Femur (tissue), 1 donor: Measurements from ENCODE around the gene LHPP.

Source experiments
- DNase-seq: peaks from one replicate; pipeline ENCODE4 v3.0.0-alpha.2; 2017

LHPP gene

DNA sequence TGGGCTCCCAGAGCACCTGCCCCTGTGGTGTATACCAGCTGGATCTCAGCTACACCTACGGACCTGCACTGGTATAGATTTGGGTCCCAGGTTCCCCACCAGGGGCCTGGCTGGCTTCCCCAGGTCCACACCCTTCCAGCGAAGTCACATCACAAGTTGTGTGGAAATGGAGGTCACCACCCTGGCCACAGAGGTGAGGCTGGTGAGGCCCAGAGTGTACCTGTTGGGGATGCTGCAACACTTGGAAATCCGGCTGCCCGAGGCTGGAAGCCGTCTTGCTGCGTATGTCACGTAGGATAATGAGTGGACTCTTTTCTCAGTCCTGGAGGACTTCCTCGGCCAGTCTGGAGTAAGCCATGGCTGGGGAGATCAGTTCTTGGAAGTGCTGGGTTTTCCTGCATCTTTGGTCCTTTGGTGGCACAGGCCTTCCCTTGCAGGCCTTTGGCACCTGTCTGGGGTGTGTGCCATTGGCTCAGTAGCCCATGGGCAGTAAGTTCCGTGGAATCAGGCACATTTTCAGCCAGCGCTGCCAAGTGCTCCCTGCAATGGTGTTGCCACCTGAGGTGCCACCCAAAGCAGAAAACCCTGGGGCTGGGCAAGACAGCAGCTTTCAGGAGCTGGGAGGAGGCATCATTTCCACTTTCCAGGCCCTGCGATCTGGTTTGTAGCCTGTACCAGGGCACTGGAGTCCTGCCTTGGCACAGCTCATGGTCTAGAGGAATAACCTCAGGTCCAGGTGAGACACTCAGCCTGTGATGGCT, 97.9 kb downstream of the LHPP start:
- DNase-seq, result no peak

GRCh38 chr10:124560377-124561105, 98.9 kb downstream of the LHPP start:
- DNase-seq, result peak; percentile 83

GRCh38 chr10:124561206-124561605, 99.6 kb downstream of the LHPP start:
- peak; percentile 20 for DNase-seq

DNA sequence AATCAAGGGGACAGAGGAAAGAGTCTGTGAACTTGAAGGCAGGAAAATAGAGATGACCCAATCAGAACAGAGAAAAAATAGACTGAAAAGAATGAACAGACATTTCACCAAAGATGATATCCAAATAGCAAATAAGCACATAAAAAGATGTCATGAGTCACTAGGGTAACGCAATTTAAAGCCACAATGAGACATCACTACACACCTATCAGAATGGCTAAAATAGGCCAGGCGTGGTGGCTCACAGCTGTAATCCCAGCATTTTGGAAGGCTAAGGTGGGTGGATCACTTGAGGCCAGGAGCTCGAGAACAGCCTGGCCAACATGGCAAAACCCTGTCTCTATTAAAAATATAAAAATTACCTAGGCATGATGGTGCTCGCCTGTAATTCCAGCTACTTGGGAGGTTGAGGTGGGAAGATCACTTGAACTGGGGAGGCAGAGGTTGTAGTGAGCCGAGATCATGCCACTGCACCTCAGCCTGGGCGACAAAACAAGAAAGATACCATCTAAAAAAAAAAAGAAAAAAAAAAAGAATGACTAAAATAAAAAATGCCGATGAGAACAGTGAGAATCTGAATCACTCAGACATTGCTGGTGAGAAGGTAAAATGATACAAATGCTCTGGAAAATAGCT, 100.9 kb downstream of the LHPP start:
- DNase-seq, result no peak

DNA sequence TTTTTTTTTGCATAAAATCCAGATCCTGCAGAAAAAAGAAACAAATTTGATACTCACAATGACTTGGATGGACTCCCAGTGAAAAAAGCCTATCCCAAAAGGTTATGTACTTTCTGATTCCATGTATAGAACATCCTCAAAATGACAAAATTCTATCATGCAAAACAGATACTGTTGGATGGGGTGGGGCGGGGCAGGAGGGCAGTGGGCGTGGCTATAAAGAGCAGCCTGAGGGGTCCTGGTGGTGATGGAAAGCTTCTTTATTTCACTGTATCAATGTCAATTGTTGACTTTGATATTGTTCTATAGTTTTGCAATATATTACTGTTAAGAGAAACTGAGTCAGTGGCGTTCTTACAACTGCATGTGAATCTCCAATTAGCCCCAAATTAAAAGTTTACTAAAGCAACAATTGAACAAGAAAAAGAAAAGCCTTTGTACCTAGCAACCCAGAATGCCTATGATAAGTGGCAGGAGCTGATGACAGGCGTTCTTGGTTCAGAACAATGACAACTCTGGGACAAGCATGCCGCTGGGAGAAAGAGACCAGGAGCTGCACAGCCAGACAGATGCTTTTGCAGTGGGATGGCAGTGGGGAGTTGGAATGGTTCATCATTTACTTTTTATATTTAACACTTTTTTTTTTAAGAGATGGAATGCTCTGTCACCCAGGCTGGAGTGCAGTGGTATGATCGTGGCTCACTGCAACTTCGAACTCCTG, 101.9 kb downstream of the LHPP start:
- DNase-seq, result peak; percentile 4

DNA sequence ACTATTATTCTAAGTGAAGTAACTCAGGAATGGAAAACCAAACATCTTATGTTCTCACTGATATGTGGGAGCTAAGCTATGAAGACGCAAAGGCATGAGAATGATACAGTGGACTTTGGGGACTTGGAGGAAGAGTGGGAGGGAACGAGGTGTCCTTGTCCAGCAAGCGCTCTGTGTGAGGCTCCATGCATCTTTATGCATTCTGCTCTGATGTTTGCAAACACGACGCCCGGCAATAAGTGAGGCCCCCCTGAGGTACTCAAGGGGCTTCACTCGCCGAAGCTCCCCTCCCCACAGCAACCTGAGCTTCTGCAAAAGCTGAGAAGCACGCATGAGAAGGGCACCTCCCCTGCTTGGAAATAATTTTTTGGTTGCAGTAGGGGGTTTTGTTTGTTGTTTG, 103.3 kb downstream of the LHPP start:
- DNase-seq, result no peak

DNA sequence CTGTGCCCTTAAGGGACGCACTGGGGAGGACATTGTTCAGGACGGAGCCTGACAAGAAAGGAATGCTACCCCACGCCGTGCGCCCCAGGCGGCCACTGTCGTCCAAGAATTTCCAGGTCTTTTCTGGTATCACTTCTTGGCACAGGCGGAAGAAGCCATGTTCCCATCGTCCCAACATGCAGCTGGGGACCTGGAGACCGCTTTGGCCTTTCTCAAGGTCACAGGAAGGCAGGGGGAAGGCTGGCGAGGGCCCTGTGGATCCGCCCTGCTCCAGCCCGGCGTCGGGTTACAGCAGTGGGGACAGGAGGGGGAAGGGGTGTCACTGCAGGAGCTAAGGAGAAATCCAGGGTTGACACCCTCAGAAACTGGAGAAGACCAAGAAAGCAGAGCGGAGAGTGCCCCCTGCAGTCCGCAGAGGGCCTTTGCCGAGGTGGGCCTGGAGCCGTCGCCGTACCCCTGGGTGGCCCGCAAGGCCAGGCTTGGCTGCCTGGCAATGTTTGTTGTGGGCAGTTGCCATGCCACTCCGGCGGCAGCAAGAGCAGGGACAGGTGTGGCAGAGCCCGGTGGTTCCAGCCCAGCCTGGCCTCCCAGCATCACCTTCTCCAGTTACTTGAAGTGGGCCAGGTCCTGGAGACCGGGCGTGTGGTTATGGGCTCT, 104.1 kb downstream of the LHPP start:
- peak; percentile 84 for DNase-seq

DNA sequence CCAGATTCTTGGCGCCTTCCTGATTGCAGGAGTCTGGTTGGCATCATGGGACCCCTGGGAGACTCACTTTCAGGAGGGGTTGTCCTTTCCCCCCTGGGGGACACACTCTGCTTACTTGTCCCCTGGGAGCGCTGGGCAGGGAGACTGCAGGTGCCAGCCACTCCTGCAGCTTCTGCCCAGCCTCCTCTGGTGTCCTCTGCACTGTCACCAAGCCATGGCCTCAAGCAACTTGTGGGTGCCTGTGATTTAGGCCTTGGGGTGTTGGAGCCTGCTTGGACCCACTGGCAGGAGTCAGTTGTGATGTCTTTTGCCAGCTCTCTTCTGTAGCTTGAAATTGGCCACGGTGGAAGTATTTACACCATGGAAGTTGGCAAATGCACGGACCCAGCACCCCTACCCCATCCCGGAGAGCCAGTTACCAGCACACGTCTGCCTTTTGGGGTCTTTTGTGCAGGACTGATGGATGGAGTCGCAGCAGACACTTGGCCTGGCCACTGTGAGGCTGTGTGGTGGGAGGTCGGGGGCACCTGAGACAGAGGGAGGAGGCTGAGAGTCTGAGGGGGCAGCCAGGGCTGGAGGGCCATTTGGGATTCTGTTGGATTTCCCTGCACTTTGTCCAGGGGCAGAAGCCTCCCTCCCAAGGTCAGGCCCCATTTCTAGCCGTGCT, 104.7 kb downstream of the LHPP start:
- no peak for DNase-seq

DNA sequence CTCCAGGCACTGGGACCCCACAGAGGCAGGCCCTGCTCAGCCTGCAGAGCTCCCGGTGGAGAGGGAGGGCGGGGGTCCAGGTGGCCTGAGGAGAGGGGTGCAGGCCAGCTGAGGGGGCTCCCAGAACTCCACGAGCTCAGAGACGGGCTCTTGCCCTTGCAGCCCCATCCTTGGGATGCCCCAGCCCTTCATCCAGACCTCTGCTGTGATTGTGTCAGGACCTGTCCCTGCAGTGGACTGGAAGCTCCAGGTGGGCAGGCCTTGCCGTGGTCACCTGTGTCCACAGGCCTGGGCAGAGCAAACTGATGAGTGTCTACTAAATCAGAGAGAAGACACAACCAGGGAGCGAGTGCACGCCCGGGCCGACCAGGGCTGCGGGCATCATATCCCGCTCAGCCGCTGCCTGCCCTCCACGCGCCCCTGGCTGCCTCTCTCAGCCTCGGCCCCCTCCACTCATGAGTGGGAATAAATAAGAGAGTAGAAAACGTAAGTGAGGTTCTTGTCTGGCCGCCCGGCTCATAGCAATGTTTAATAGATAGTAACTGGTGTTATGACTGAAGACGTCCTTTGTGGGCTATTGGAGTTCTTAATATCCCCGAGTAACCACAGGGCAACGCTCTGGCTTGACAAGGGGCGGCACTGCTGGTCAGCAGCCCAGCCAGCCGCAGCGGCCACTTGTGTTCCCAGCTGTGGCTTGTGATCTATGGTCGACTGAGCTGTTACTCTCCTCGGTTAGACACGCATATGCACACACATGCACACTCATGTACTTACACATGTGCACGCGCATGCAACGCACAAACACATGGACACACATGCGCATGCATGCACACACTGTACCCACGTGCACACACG, 105.6 kb downstream of the LHPP start:
- DNase-seq, result no peak

DNA sequence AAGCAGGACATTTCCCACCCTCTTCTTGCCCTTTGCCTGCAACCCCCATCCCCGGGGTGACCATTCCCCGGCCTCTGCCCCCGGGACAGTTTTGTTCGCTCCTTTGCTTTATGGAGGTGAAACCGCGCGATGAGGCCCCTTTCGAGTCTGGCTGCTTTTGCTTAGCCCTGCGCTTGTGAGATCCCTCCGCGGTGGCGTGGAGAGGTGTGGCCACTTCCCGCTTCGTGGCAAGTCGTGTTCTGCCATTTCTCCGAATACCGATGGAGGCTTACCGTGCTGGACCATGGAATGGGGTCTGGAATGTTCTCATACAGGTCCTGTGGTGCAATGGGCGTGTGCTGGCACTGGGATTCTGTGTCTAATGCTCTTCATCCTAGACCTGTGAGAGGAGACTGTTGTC, 106.7 kb downstream of the LHPP start:
- no peak for DNase-seq

DNA sequence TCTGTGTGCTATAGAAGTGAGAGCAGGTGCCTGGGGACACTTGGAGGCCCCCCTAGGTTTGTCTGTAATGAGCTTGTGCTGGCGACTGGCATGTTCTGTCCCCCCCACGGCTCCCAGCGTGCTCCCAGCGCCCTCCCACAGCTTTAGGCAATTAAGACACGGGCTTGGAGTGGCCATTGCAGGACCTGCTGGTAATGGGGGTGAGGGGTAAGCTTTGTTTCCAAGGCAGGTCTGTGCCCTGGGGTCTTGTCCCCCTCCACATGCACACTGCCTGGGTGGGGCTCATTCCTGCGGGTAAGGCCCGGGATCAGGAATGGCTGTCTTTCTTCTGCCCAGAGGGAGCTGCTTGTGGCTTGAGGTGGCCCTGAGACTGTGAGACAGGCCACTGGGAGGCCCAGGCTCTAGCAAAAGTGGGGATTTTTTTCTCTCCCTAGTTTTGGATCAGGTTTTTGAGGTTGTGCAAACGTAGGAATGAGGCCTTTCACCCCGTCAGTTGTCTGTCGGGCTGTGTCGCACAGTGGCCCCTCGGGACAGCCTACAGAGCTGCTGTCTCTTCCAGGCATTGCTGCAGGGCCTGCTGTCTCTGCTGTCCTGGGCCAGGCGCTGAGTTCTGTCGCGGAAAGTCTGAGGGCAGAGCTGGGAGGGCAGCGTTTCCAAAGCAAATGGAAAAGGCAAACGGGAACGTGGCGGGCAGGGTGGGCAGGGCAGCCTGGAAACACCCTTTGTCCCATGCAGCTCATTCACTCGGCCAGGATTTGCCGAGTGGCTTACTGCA, 107.4 kb downstream of the LHPP start:
- DNase-seq, result peak; percentile 50

- no peak for DNase-seq
Observed at GRCh38 chr10:124569623-124570470, 108.2 kb downstream of the LHPP start.

DNA sequence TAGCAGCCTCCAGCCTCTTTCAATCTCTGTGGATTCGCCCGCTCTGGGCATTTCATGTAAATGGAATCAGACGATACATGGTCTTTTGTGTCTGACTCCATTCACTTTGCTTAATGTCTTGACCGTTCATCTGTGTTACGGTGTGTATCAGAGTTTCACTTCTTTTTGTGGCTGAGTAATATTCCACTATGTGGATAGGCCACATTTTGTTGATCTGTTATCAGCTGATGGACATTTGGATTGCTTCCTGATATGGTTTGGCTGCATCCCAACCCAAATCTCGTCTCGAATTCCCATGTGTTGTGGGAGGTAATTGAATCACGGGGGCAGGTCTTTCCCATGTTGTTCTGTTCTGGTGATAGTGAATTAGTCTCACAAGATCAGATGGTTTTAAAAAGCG, 109.0 kb downstream of the LHPP start:
- DNase-seq, result no peak

DNA sequence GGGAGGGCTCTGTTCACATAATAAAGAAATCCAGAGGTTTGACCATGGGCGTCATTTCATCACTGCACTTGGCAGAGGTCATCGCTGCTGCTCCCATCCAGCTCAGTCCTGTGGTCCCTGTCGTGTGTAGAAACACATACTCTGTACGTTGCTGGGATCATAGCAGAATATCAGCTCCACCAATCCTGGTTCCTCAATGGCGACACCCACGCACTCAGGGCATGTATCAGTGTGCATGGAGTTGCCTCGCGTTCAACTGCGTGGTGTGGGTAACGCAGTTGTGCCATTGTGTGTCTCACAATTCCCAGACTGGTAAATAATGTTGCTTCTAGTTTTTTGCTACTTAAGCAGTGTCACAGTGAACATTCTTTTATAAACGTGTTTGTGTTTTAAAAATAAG, 111.1 kb downstream of the LHPP start:
- DNase-seq, result peak; percentile 5

DNA sequence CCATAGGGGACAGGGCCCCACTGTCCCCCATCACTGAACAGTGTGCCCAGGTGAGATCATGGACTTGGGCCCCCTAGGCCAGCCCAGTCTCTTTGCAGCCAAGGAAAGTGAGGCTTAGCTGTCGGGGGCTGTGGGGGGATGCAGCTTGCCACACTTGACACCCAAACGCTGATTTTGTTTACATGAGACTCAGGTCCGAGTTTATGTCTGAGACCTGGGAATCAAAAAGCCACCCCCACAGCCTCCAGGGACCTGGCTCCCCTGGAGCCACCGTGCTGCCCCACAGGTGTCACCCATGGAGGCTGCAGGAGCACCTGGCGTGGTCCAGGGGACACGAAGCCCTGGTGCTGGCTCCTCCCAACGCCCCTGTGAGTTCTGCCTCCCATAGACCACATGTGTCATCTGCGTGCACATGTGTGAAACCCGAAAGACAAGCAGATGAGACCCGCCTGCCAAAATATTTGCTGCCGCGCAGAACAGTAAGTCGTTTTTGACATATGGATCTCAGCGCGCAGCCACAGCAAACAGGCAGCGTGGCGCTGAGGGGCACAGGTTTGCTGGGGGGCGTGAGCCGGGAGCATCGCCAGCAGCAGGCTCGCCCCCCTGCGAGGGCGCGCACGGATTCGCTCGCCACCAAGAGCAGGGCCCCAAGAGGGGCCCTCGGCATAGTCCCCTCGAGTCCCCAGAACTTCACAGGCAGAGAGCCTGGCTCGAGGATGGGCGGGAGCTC, 112.3 kb downstream of the LHPP start:
- peak; percentile 6 for DNase-seq

- DNase-seq, result peak; percentile 3
Observed at GRCh38 chr10:124574456-124575070, 112.9 kb downstream of the LHPP start.

DNA sequence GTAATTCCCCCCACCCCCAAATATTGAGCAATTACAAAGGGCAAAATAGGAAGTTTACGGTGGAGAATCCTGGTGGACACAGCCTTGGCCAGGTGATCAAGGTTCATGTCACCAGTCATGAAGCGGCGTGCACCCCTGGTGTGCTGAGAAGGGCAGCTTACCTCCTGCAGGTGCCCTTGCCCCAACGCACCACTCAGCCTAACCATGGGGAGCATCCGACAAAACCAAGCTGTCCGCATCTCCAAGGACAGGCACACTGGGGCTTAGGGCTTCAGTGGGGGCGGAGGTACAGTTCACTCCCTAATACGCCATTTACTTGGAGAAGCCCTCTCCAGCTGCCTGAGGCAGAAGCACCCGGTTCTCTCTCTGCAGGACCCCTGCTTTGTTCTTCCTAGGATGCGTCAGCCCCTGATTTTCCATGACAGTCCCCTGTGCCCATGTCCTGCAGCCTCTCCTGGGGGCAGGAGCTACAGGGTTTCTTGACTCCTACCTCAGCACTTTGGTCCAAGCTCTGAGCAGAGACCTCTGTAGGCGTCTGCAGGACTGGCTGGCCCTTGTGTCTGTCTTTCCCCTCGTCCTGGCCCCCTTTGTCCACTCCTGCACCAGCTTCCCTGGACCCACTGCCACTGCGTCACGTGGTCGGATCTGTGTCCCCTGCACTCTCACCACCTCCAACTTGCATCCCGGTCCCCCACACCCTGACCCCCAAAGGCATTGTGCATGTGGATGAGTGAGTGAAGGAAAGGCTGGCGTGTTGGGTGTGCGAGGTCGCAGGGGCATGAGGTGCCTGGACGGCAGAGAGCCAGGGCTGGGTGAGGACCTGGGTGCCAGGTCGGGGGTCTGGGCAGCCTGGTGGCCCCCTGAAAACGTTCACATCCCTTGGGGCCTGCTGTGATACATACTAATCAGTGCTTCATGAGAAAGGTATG, 113.7 kb downstream of the LHPP start:
- DNase-seq, result peak; percentile 7
